GM23338 (cell line): ENCODE data around the gene GPHN. TPM values are rescaled to one million over a fixed set of nuclear protein-coding genes. Genes with fewer than 3 reads are reported as not detected.
A peak's percentile ranks its signal among the peaks of the same experiment; 100 is the strongest.

Experiments
- ATAC-seq: fragments of 200-7000 bp; cut with Tn5 transposase; 3 replicates; pipeline ENCODE4 v1.9.1; 2020
- DNase-seq: peaks from one replicate; pipeline ENCODE4 v3.0.0-alpha.2; 2015; ENCODE audit warnings: low spot score
- H2AFZ ChIP-seq: fragments of 200-600 bp; sonication (generic); 2 replicates; pipeline ENCODE4 v1.8.0; 2016; ENCODE audit warnings: antibody characterized with exemption, mild to moderate bottlenecking, moderate library complexity
- H3F3A ChIP-seq: fragments of 200-600 bp; sonication (generic); replicated peaks from 2 replicates; pipeline ENCODE4 v1.8.0; 2017; ENCODE audit warnings: antibody characterized with exemption, mixed run types, low read depth
- H3K27ac ChIP-seq: fragments of 200-600 bp; sonication (generic); 2 replicates; pipeline ENCODE4 v1.6.1; 2016; ENCODE audit warnings: low read depth
- H3K27me3 ChIP-seq: fragments of 200-600 bp; sonication (generic); 2 replicates; pipeline ENCODE4 v1.8.0; 2016; ENCODE audit warnings: mild to moderate bottlenecking, mixed run types, moderate library complexity; ENCODE audit not compliant: insufficient read depth
- H3K36me3 ChIP-seq: fragments of 200-600 bp; sonication (generic); 2 replicates; pipeline ENCODE4 v1.8.0; 2016; ENCODE audit warnings: mild to moderate bottlenecking; ENCODE audit not compliant: insufficient read depth
- H3K4me1 ChIP-seq: fragments of 200-600 bp; sonication (generic); 2 replicates; pipeline ENCODE4 v1.8.0; 2016; ENCODE audit warnings: mild to moderate bottlenecking, moderate library complexity; ENCODE audit not compliant: insufficient read depth
- H3K4me2 ChIP-seq: fragments of 200-600 bp; sonication (generic); 2 replicates; pipeline ENCODE4 v1.7.1; 2017; ENCODE audit warnings: mixed run types
- H3K4me3 ChIP-seq: fragments of 200-600 bp; sonication (generic); 2 replicates; pipeline ENCODE4 v1.6.1; 2016; ENCODE audit warnings: mixed run types
- H3K79me2 ChIP-seq: fragments of 200-600 bp; sonication (generic); replicated peaks from 2 replicates; pipeline ENCODE4 v1.8.0; 2017; ENCODE audit warnings: mild to moderate bottlenecking; ENCODE audit not compliant: insufficient read depth
- H3K9me2 ChIP-seq: fragments of 200-600 bp; sonication (generic); 2 replicates; pipeline ENCODE4 v1.8.0; 2017; ENCODE audit not compliant: insufficient read depth
- H4K20me1 ChIP-seq: fragments of 200-600 bp; sonication (generic); replicated peaks from 2 replicates; pipeline ENCODE4 v1.8.0; 2017; ENCODE audit warnings: mild to moderate bottlenecking; ENCODE audit not compliant: insufficient read depth
- H3K27ac Mint-ChIP-seq: 2 replicates; pipeline ENCODE4 v1.8.0; 2020; ENCODE audit warnings: inconsistent platforms, mild to moderate bottlenecking, moderate library complexity, mixed read lengths
- H3K27me3 Mint-ChIP-seq: 3 replicates; pipeline ENCODE4 v1.8.0; 2022; ENCODE audit warnings: low read depth, mild to moderate bottlenecking, moderate library complexity, mixed read lengths, inconsistent platforms; ENCODE audit not compliant: insufficient read depth, poor library complexity
- H3K36me3 Mint-ChIP-seq: 3 replicates; pipeline ENCODE4 v1.8.0; 2021; ENCODE audit warnings: low read depth, mild to moderate bottlenecking, inconsistent platforms, moderate library complexity, mixed read lengths
- H3K4me1 Mint-ChIP-seq: 3 replicates; pipeline ENCODE4 v1.8.0; 2020; ENCODE audit warnings: mild to moderate bottlenecking, inconsistent platforms, mixed read lengths
- H3K4me3 Mint-ChIP-seq: 3 replicates; pipeline ENCODE4 v1.8.0; 2021; ENCODE audit warnings: moderate library complexity, mild to moderate bottlenecking, inconsistent platforms, mixed read lengths
- H3K9me3 Mint-ChIP-seq: 3 replicates; pipeline ENCODE4 v1.8.0; 2020; ENCODE audit warnings: moderate library complexity, mild to moderate bottlenecking, inconsistent platforms, mixed read lengths
- CREB1 ChIP-seq: fragments of 250-450 bp; sonication (Bioruptor Pico); IDR thresholded peaks from 2 replicates; pipeline ENCODE4 v1.5.0; 2020; ENCODE audit warnings: low read depth, mild to moderate bottlenecking, moderate library complexity
- CTCF ChIP-seq, 2 experiments: fragments of 200-600 bp in 1 of 2; sonication (generic) in 1 of 2; conservative IDR thresholded peaks; 2 replicates each; pipeline versions ENCODE4 v1.5.1 to v1.6.1; 2016 to 2017; ENCODE audit warnings: antibody characterized with exemption in 2 of 2, low read depth in 2 of 2, mild to moderate bottlenecking in 2 of 2, moderate library complexity in 1 of 2
- EZH2 ChIP-seq: fragments of 200-600 bp; sonication (generic); IDR thresholded peaks from one replicate; pipeline ENCODE4 v1.8.0; 2017; ENCODE audit warnings: antibody characterized with exemption, mild to moderate bottlenecking, low read depth; ENCODE audit not compliant: unreplicated experiment
- EZH2phosphoT487 ChIP-seq: fragments of 200-600 bp; sonication (generic); IDR thresholded peaks from one replicate; pipeline ENCODE4 v1.8.1; 2018; ENCODE audit warnings: antibody characterized with exemption; ENCODE audit not compliant: unreplicated experiment
- JUNB ChIP-seq: IDR thresholded peaks from one replicate; pipeline ENCODE4 v1.6.1; 2016; ENCODE audit warnings: antibody characterized with exemption; ENCODE audit not compliant: unreplicated experiment
- POLR2AphosphoS5 ChIP-seq: IDR thresholded peaks from 2 replicates; pipeline ENCODE4 v1.6.1; 2016; ENCODE audit warnings: antibody characterized with exemption, low read depth
- REST ChIP-seq: IDR thresholded peaks from one replicate; pipeline ENCODE4 v1.6.1; 2018; ENCODE audit warnings: antibody characterized with exemption; ENCODE audit not compliant: unreplicated experiment
- STAT1 ChIP-seq: IDR thresholded peaks from one replicate; pipeline ENCODE4 v1.6.1; 2016; ENCODE audit warnings: antibody characterized with exemption; ENCODE audit not compliant: unreplicated experiment
- ZNF114 ChIP-seq: fragments of 250-450 bp; sonication (Bioruptor Pico); IDR thresholded peaks from 2 replicates; pipeline ENCODE4 v1.5.0; 2020; ENCODE audit warnings: mild to moderate bottlenecking, moderate library complexity
- ZNF331 ChIP-seq: fragments of 250-450 bp; sonication (Bioruptor Pico); IDR thresholded peaks from 2 replicates; pipeline ENCODE4 v1.5.0; 2020; ENCODE audit warnings: low read depth, mild to moderate bottlenecking, moderate library complexity
- polyA plus RNA-seq: library from polyadenylated mRNA; unstranded; fragments of >200 nt; fragmentation: Nextera tagmentation; extraction: Ambion mirVana; gene quantifications from 2 replicates; pipeline ENCODE4 v1.2.1, GENCODE V29; 2016
- total RNA-seq: library from RNA; depleted of rRNA; stranded (reverse); fragments of >200 nt; shearing (Covaris generic); gene quantifications from 2 replicates; pipeline ENCODE4 v1.2.3, GENCODE V29; 2014

GPHN gene
- total and polyA plus RNA-seq, 2 experiments from 2014 or later, result 17.6 to 20.6 TPM

- Histone ChIP-seq H2AFZ (peak overlapping the region; percentile 35; the same call in 1 of the 2 replicates), H3K4me2 (no peak overlapping the region), H4K20me1 (no peaks in the 10 kb centered on the region), H3F3A (no peaks in the 10 kb centered on the region), H3K36me3 (no peaks in the 10 kb centered on the region), H3K27ac (no peak overlapping the region), H3K27me3 (no peaks in the 10 kb centered on the region), H3K9me2 (no peaks in the 10 kb centered on the region), H3K79me2 (no peaks in the 10 kb centered on the region), H3K4me3 (no peak overlapping the region), H3K4me1 (no peaks in the 10 kb centered on the region)
- Mint-ChIP-seq H3K9me3 (no peaks in the 10 kb centered on the region), H3K4me3 (no peak overlapping the region), H3K36me3 (no peaks in the 10 kb centered on the region), H3K27ac (no peak overlapping the region), H3K4me1 (no peaks in the 10 kb centered on the region), H3K27me3 (peaks cover 2% of the 10 kb centered on the region)
- no peak for ATAC-seq
- DNase-seq, result no peak
- no peak for TF ChIP-seq CTCF (conservative IDR thresholded peaks at IDR 0.05; ENCODE audit: low read depth in 2 of 2)
- no peak for TF ChIP-seq POLR2AphosphoS5
- no peak for TF ChIP-seq STAT1
- no peak for TF ChIP-seq ZNF114
- TF ChIP-seq CREB1 (CRISPR knock-in tag), result no peak
- no peak for TF ChIP-seq ZNF331 (CRISPR knock-in tag)
- TF ChIP-seq EZH2, result no peak
These were observed 714.0 kb downstream of the GPHN start for GRCh38 chr14:67221982-67222328.

- TF ChIP-seq REST, result no peak
- no peak for TF ChIP-seq JUNB
- no peak for TF ChIP-seq EZH2phosphoT487
- no peak overlapping the region for H3K27ac ChIP-seq
- no peak overlapping the region for H3K27ac Mint-ChIP-seq
- H3K4me2 ChIP-seq, result no peak overlapping the region
- no peak overlapping the region for H3K4me3 Mint-ChIP-seq
- H3K36me3 Mint-ChIP-seq, result no peaks in the 10 kb centered on the region
- no peaks in the 10 kb centered on the region for H3F3A ChIP-seq
- H3K4me1 Mint-ChIP-seq, result no peaks in the 10 kb centered on the region
- no peaks in the 10 kb centered on the region for H3K36me3 ChIP-seq
- H4K20me1 ChIP-seq, result no peaks in the 10 kb centered on the region
- no peaks in the 10 kb centered on the region for H3K4me1 ChIP-seq
- H3K27me3 Mint-ChIP-seq, result no peaks in the 10 kb centered on the region
- no peaks in the 10 kb centered on the region for H3K9me3 Mint-ChIP-seq
- no peak overlapping the region for H3K4me3 ChIP-seq
- H3K27me3 ChIP-seq, result no peaks in the 10 kb centered on the region
- H3K79me2 ChIP-seq, result no peaks in the 10 kb centered on the region
- DNase-seq (no peak), ATAC-seq (no peak)
- no peaks in the 10 kb centered on the region for H3K9me2 ChIP-seq
- H2AFZ ChIP-seq, result peak overlapping the region; percentile 54; the same call in 1 of the 2 replicates
These were observed 717.6 kb downstream of the GPHN start for GRCh38 chr14:67225523-67225922.
